Sigmoid colon (tissue), 4 donors: ENCODE measurements around the gene MYO5B.

ENCODE experiments used
- CTCF ChIP-seq, 4 experiments: fragments of 450-650 bp in 3 of 4; fragments of 200-600 bp in 1 of 4; IDR thresholded peaks; one replicate each; pipeline ENCODE4 v1.5.1; 2016 to 2019; ENCODE audit warnings: antibody characterized with exemption in 4 of 4, mild to moderate bottlenecking in 3 of 4, moderate library complexity in 2 of 4
- POLR2A ChIP-seq, 2 donors: fragments of 450-650 bp; IDR thresholded peaks; one replicate each; pipeline ENCODE4 v1.6.1; 2016; ENCODE audit warnings: antibody characterized with exemption in 2 of 2, mild to moderate bottlenecking in 2 of 2, moderate library complexity in 2 of 2
- POLR2AphosphoS5 ChIP-seq, 4 donors: sonication (generic); formaldehyde crosslinking; IDR thresholded peaks; one replicate each; pipeline ENCODE4 v1.6.1; 2017; ENCODE audit warnings: antibody characterized with exemption in 4 of 4

- TF ChIP-seq POLR2A (IDR thresholded peaks at IDR 0.05): no peak
- no peak for TF ChIP-seq CTCF (IDR thresholded peaks at IDR 0.05)
- TF ChIP-seq POLR2AphosphoS5 (IDR thresholded peaks at IDR 0.05): no peak
Measured at GRCh38 chr18:49859725-49860124, 335.2 kb downstream of the MYO5B start.
